Panc1 (cell line): ENCODE results near the gene GPC1. TPM values are rescaled to one million over a fixed set of nuclear protein-coding genes. Genes with fewer than 3 reads are reported as not detected.

Source experiments
- ATAC-seq: fragments of 200-7000 bp; cut with Tn5 transposase; 2 replicates; pipeline ENCODE4 v1.9.1; 2020; ENCODE audit warnings: mild to moderate bottlenecking, moderate library complexity
- BruUV-seq: library from RNA; stranded (reverse); fragments of 400-500 nt; replicated peaks from 2 replicates; lab custom pipeline; 2021; lab: Mats Ljungman, UMichigan
- CTCF ChIA-PET: fragments of 300-600 bp; sonication (Branson Sonifier 250); formaldehyde crosslinking; loops from one replicate; lab custom pipeline; 2022; ENCODE audit warnings: antibody characterized with exemption; lab: Charles Lee
- POLR2A ChIA-PET: fragments of 300-600 bp; sonication (Branson Sonifier 250); formaldehyde crosslinking; loops from one replicate; lab custom pipeline; 2022; ENCODE audit warnings: antibody characterized with exemption; lab: Charles Lee
- DNase-seq: peaks from one replicate; pipeline ENCODE4 v3.0.0-alpha.2; 2010; ENCODE audit warnings: low read depth, low spot score
- H3K27ac ChIP-seq: 2 replicates; pipeline ENCODE4 v1.5.1; 2011; ENCODE audit warnings: mild to moderate bottlenecking, low read length, inconsistent platforms
- H3K27me3 ChIP-seq: fragments of 200-500 bp; sonication (Bioruptor generic); 2 replicates; pipeline ENCODE4 v1.6.0; 2014; ENCODE audit warnings: low read length, inconsistent platforms; ENCODE audit not compliant: control insufficient read depth, insufficient read depth
- H3K36me3 ChIP-seq: fragments of 200-500 bp; sonication (Bioruptor generic); 2 replicates; pipeline ENCODE4 v1.5.1; 2014; ENCODE audit warnings: inconsistent platforms, mild to moderate bottlenecking, low read length, moderate library complexity; ENCODE audit not compliant: control insufficient read depth, insufficient read depth
- H3K4me1 ChIP-seq: 2 replicates; pipeline ENCODE4 v1.5.1; 2011; ENCODE audit warnings: inconsistent platforms, mild to moderate bottlenecking, low read length, moderate library complexity; ENCODE audit not compliant: control insufficient read depth, insufficient read depth
- H3K4me3 ChIP-seq, 2 experiments: 2 replicates each; pipeline ENCODE4 v1.5.1; 2011 to 2012; ENCODE audit warnings: low read depth in 2 of 2, low read length in 2 of 2, mild to moderate bottlenecking in 2 of 2, inconsistent platforms in 1 of 2, moderate library complexity in 1 of 2
- H3K9me3 ChIP-seq: fragments of 200-500 bp; sonication (Bioruptor generic); 2 replicates; pipeline ENCODE4 v1.5.1; 2014; ENCODE audit warnings: low read depth, mild to moderate bottlenecking, inconsistent platforms, low read length, moderate library complexity; ENCODE audit not compliant: control insufficient read depth, insufficient read depth
- CTCF ChIP-seq: fragments of 450-650 bp; IDR thresholded peaks from 2 replicates; pipeline ENCODE4 v1.5.1; 2017; ENCODE audit warnings: mild to moderate bottlenecking
- POLR2AphosphoS5 ChIP-seq: IDR thresholded peaks from 2 replicates; pipeline ENCODE4 v1.6.1; 2012; ENCODE audit warnings: mild to moderate bottlenecking, low read depth, low read length, moderate library complexity
- REST ChIP-seq, 2 experiments: IDR thresholded peaks; 2 replicates each; pipeline ENCODE4 v1.6.1; 2011 to 2012; ENCODE audit warnings: low read depth in 2 of 2, control low read depth in 1 of 2, low read length in 1 of 2, mild to moderate bottlenecking in 1 of 2, moderate library complexity in 1 of 2; ENCODE audit not compliant: insufficient read depth in 1 of 2
- SIN3A ChIP-seq: IDR thresholded peaks from 2 replicates; pipeline ENCODE4 v1.6.1; 2012; ENCODE audit warnings: low read depth, mild to moderate bottlenecking, low read length, moderate library complexity, borderline replicate concordance; ENCODE audit not compliant: insufficient read depth
- TCF7L2 ChIP-seq: IDR thresholded peaks from 2 replicates; pipeline ENCODE4 v1.6.1; 2011; ENCODE audit warnings: mild to moderate bottlenecking, low read depth, low read length, inconsistent platforms
- in situ Hi-C: cut with HindIII; loops from 2 replicates; pipeline ENCODE4 v1.10.0; 2016; ENCODE audit warnings: low sequenced_read_pairs, low pct_unique_long_range_greater_than_20kb
- intact Hi-C: fragments of 100-400 bp; cut with micrococcal nuclease; formaldehyde crosslinking; loops from one replicate; pipeline ENCODE4 v1.10.0; 2022; ENCODE audit not compliant: unreplicated experiment
- total RNA-seq: library from RNA; stranded (reverse); gene quantifications from one replicate; pipeline ENCODE4 v1.2.1, GENCODE V29; 2021; ENCODE audit not compliant: unreplicated experiment

Gene GPC1
- total RNA-seq, 1 experiment from 2014 or later, result 88.7 TPM

GRCh38 chr2:240411261-240412160 is 24.0 kb upstream of the GPC1 start:
- DNase-seq (no peak), ATAC-seq (0 out of 2 replicates have a peak, but pooled peaks have one; percentile 45)
- no peaks in the 10 kb centered on the region for H3K36me3 ChIP-seq
- no peak overlapping the region for H3K27ac ChIP-seq
- no peaks in the 10 kb centered on the region for H3K4me1 ChIP-seq
- POLR2A ChIA-PET, result interaction anchor here (0.5 to 0.6 kb wide), 2 partner anchors 14 to 307 kb away, joined by 4 to 10 read pairs; no protein-coding TSS in a partner anchor
- no peak overlapping the region for H3K4me3 ChIP-seq
- H3K9me3 ChIP-seq, result no peaks in the 10 kb centered on the region
- no TSS peak for BruUV-seq
- intact Hi-C loops (no loop called here), in situ Hi-C loops (no loop called here)
- CTCF ChIA-PET, result no interaction called here
- H3K27me3 ChIP-seq, result no peaks in the 10 kb centered on the region; the same call in none of the 2 replicates
- TF ChIP-seq REST (IDR thresholded peaks at IDR 0.05; ENCODE audit: insufficient read depth in 1 of 2, low read depth in 2 of 2, low read length in 1 of 2), result no peak
- no peak for TF ChIP-seq TCF7L2
- no peak for TF ChIP-seq SIN3A
- TF ChIP-seq POLR2AphosphoS5, result no peak
- TF ChIP-seq CTCF, result no peak

GRCh38 chr2:240412211-240412861 is 23.1 kb upstream of the GPC1 start:
- ATAC-seq (peak; percentile 45; the same call in 1 of the 2 replicates), DNase-seq (no peak)
- Histone ChIP-seq H3K36me3 (no peaks in the 10 kb centered on the region), H3K27ac (no peak overlapping the region), H3K27me3 (no peaks in the 10 kb centered on the region; the same call in none of the 2 replicates), H3K4me1 (no peaks in the 10 kb centered on the region), H3K9me3 (no peaks in the 10 kb centered on the region), H3K4me3 (no peak overlapping the region)
- ChIA-PET CTCF (no interaction called here), POLR2A (interaction anchor here (0.5 to 0.6 kb wide), 2 partner anchors 13 to 306 kb away, joined by 4 to 10 read pairs; no protein-coding TSS in a partner anchor)
- intact Hi-C loops (no loop called here), in situ Hi-C loops (no loop called here)
- no TSS peak for BruUV-seq
- TF ChIP-seq TCF7L2 (no peak), CTCF (no peak), REST (IDR thresholded peaks at IDR 0.05; ENCODE audit: insufficient read depth in 1 of 2, low read depth in 2 of 2, low read length in 1 of 2) (no peak), SIN3A (no peak), POLR2AphosphoS5 (no peak)
